Natural killer cell (primary cell): ENCODE data around the gene DOCK1. TPM values are rescaled to one million over a fixed set of nuclear protein-coding genes. Genes with fewer than 3 reads are reported as not detected.

ENCODE experiments used
- ATAC-seq, 3 donors: fragments of 150-1000 bp in 2 of 3; fragments of 200-7000 bp in 1 of 3; cut with Tn5 transposase; 1 replicate in 1 of 3; 2 replicates in 2 of 3; pipeline ENCODE4 v1.10.0; 2021; ENCODE audit warnings: mild to moderate bottlenecking in 2 of 3, moderate library complexity in 2 of 3
- DNase-seq, 2 donors: peaks; one replicate each; pipeline versions ENCODE4 v3.0.0 to v3.0.0-alpha.2; 2013 to 2021; ENCODE audit warnings: mixed read lengths in 1 of 2
- H3K27ac ChIP-seq: one replicate; pipeline ENCODE4 v1.5.1; 2013; ENCODE audit warnings: mild to moderate bottlenecking, low read length
- H3K27me3 ChIP-seq: one replicate; pipeline ENCODE4 v1.6.1; 2013; ENCODE audit warnings: low read length; ENCODE audit not compliant: control insufficient read depth, insufficient read depth
- H3K36me3 ChIP-seq: one replicate; pipeline ENCODE4 v1.6.1; 2013; ENCODE audit warnings: low read length; ENCODE audit not compliant: control insufficient read depth, insufficient read depth
- H3K4me1 ChIP-seq: one replicate; pipeline ENCODE4 v1.6.1; 2013; ENCODE audit warnings: low read length; ENCODE audit not compliant: control insufficient read depth, insufficient read depth
- H3K4me3 ChIP-seq: one replicate; pipeline ENCODE4 v1.5.1; 2013; ENCODE audit warnings: low read length
- H3K9me3 ChIP-seq: one replicate; pipeline ENCODE4 v1.6.1; 2013; ENCODE audit warnings: low read length; ENCODE audit not compliant: control insufficient read depth, insufficient read depth
- H3K27ac Mint-ChIP-seq, 2 donors: one replicate each; pipeline ENCODE4 v1.8.0; 2022; ENCODE audit warnings: mild to moderate bottlenecking in 2 of 2, mixed read lengths in 2 of 2, moderate library complexity in 1 of 2
- H3K27me3 Mint-ChIP-seq, 2 donors: one replicate each; pipeline ENCODE4 v1.8.0; 2022; ENCODE audit warnings: low read depth in 2 of 2, mixed read lengths in 2 of 2
- H3K36me3 Mint-ChIP-seq: one replicate; pipeline ENCODE4 v1.8.0; 2022; ENCODE audit warnings: mixed read lengths
- H3K4me1 Mint-ChIP-seq, 2 donors: one replicate each; pipeline ENCODE4 v1.8.0; 2022; ENCODE audit warnings: mixed read lengths in 2 of 2
- H3K4me3 Mint-ChIP-seq: one replicate; pipeline ENCODE4 v1.8.0; 2022; ENCODE audit warnings: mild to moderate bottlenecking, moderate library complexity, mixed read lengths
- H3K9me3 Mint-ChIP-seq, 2 donors: one replicate each; pipeline ENCODE4 v1.8.0; 2022; ENCODE audit warnings: mixed read lengths in 2 of 2
- WGBS: methylation state at CpG from one replicate; pipeline ENCODE4 v1.1.7; 2013; ENCODE audit warnings: missing lambda C conversion rate; ENCODE audit not compliant: insufficient coverage; 5-methylcytosine and 5-hydroxymethylcytosine counted together
- intact Hi-C: fragments of 100-400 bp; cut with micrococcal nuclease; formaldehyde crosslinking; loops from one replicate; pipeline ENCODE4 v1.14.2; 2022
- total RNA-seq, 4 donors: library from RNA; stranded (reverse); fragments of 120-200 nt in 1 of 4; gene quantifications; one replicate each; pipeline versions ENCODE4 v1.2.3 to v1.2.4, GENCODE V29; 2013 to 2022
- TF ChIP-seq, protein P1 (sequence below): fragments of 200-600 bp; IDR thresholded peaks from one replicate; pipeline ENCODE4 v1.8.0; 2022; ENCODE audit warnings: antibody characterized with exemption

DOCK1 gene
- total RNA-seq, 3 donors from 2014 or later (not counting 1 experiment from before 2014, with no cell fraction given): 0.07 to 0.12 (median 0.08) TPM

DNA sequence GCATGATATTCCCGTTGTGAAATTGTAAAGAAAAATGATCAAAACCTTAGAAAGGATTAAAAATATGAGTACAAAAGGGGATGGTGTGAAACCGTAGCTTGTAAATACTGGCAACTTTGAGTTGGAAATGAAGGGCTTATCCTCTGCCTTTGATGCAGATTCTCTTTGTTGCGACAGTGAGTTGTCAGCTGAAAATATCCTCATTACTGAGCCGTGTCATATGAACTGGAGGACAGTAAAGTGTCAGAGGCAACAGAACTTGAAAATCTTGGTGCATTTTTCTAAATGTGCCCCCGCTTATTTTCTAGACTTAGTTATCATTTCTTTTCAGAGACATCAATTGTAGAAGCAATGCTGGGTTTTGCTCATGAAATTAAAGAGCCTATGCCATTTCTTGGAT is 473.4 kb downstream of the DOCK1 start:
- ATAC-seq: no peak
- intact Hi-C loops: no loop called here

DNA sequence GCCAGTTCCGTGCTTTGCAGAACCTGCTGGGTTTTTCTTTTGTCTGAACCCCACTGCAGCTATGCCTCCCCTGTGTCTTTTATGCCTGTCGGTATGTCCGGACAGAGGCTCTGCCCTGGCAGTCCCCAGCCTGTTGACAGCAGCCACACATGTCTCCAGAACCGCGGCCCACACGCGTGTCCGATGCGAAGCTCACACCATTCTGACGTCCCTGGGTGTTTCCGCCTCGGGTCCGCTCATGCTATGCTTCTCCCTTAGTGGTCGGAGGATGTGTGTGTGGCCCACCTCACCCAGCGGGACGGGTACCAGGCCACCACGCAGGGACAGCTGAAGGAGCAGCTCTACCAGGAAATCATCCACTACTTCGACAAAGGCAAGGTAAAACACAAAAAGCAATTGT is 479.3 kb downstream of the DOCK1 start:
- no peaks in the 10 kb centered on the region for H3K4me1 Mint-ChIP-seq
- Histone ChIP-seq H3K27me3 (no peaks in the 10 kb centered on the region), H3K4me1 (no peaks in the 10 kb centered on the region), H3K9me3 (no peaks in the 10 kb centered on the region), H3K4me3 (no peak overlapping the region), H3K27ac (no peak overlapping the region), H3K36me3 (no peaks in the 10 kb centered on the region)
- H3K36me3 Mint-ChIP-seq: no peaks in the 10 kb centered on the region
- WGBS: 86% methylated on average over 18 of the region's 18 CpGs
- intact Hi-C loops: no loop called here
- H3K27me3 Mint-ChIP-seq: peaks cover 0 to 12% of the 10 kb centered on the region in 2 donors
- no peaks in the 10 kb centered on the region for H3K9me3 Mint-ChIP-seq
- no peak for DNase-seq
- no peak for ATAC-seq
- H3K4me3 Mint-ChIP-seq: no peak overlapping the region
- H3K27ac Mint-ChIP-seq: no peak overlapping the region
- TF ChIP-seq, protein P1, sequence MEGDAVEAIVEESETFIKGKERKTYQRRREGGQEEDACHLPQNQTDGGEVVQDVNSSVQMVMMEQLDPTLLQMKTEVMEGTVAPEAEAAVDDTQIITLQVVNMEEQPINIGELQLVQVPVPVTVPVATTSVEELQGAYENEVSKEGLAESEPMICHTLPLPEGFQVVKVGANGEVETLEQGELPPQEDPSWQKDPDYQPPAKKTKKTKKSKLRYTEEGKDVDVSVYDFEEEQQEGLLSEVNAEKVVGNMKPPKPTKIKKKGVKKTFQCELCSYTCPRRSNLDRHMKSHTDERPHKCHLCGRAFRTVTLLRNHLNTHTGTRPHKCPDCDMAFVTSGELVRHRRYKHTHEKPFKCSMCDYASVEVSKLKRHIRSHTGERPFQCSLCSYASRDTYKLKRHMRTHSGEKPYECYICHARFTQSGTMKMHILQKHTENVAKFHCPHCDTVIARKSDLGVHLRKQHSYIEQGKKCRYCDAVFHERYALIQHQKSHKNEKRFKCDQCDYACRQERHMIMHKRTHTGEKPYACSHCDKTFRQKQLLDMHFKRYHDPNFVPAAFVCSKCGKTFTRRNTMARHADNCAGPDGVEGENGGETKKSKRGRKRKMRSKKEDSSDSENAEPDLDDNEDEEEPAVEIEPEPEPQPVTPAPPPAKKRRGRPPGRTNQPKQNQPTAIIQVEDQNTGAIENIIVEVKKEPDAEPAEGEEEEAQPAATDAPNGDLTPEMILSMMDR: no peak

More for the DNA sequence above, 473.4 kb downstream of the DOCK1 start:
- Histone ChIP-seq H3K4me3 (no peak overlapping the region), H3K9me3 (no peaks in the 10 kb centered on the region), H3K27ac (no peak overlapping the region), H3K4me1 (no peaks in the 10 kb centered on the region), H3K36me3 (no peaks in the 10 kb centered on the region), H3K27me3 (no peaks in the 10 kb centered on the region)
- H3K4me1 Mint-ChIP-seq: no peaks in the 10 kb centered on the region
- H3K4me3 Mint-ChIP-seq: no peak overlapping the region
- H3K36me3 Mint-ChIP-seq: no peaks in the 10 kb centered on the region
- H3K27me3 Mint-ChIP-seq: peaks cover 4 to 17% of the 10 kb centered on the region in 2 donors
- no peak overlapping the region for H3K27ac Mint-ChIP-seq
- TF ChIP-seq, protein P1: no peak
- no peaks in the 10 kb centered on the region for H3K9me3 Mint-ChIP-seq
- WGBS: 94% methylated on average over 4 of the region's 5 CpGs
- no peak for DNase-seq

DNA sequence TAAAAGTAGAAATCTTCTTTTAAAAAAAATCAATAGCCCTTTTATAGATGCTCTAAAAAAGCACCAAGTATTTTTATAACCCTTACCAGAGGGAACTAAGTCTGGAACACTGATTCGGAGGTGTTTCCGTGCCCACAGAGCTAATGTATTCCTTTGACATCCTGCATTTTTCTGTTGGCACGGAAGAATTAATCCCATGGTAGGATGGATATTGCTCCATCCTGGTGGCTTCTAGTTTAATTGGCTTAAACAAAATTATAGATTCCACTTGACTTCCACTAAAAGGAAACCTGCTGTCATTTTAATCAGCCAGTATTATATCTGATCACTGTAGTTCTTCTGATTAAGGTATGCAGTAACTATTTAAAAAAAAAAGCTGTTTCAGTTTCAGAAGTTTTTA is 479.8 kb downstream of the DOCK1 start:
- DNase-seq: no peak
- Mint-ChIP-seq H3K27ac (no peak overlapping the region), H3K4me1 (no peaks in the 10 kb centered on the region), H3K4me3 (no peak overlapping the region), H3K36me3 (no peaks in the 10 kb centered on the region), H3K27me3 (peaks cover 0 to 12% of the 10 kb centered on the region in 2 donors), H3K9me3 (no peaks in the 10 kb centered on the region)
- Histone ChIP-seq H3K9me3 (no peaks in the 10 kb centered on the region), H3K36me3 (no peaks in the 10 kb centered on the region), H3K27ac (no peak overlapping the region), H3K4me3 (no peak overlapping the region), H3K27me3 (no peaks in the 10 kb centered on the region), H3K4me1 (no peaks in the 10 kb centered on the region)
- WGBS: 95% methylated on average over 3 of the region's 3 CpGs
- no peak for ATAC-seq
- TF ChIP-seq, protein P1: no peak
- intact Hi-C loops: no loop called here

DNA sequence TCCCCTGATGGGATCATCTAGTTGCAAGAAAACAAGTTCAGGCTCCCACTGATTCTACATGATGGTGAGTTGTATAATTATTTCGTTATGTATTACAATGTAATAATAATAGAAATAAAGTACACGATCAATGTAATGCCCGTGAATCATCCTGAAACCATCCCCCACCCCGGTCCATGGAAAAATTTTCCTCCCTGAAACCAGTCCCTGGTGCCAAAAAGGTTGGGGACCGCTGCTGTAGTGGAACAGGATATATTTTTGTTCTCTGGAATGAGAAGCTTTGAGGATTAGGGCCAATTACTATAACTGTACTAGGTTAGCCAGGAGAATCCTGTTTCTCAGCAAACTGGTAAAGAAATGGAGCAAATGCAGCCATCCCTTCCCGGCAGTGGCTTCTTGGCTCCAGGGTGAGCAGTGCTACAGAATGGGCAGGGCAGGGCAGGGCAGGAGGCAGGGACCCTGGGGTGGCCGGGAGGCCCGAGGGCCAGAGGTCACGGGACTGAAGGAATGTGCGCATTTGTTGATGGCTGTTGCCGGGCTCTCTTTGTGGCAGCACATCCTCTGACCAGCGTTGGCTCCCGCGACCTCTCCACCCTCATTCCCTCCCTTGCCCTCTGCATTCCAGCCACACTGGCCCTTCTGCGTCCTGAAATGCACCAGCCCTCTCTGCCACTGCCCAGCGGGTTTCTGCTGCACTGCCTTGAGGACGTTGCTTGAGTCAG is 481.5 kb downstream of the DOCK1 start:
- no peaks in the 10 kb centered on the region for H3K36me3 Mint-ChIP-seq
- Histone ChIP-seq H3K4me1 (no peaks in the 10 kb centered on the region), H3K27me3 (no peaks in the 10 kb centered on the region), H3K27ac (no peak overlapping the region), H3K4me3 (no peak overlapping the region), H3K36me3 (no peaks in the 10 kb centered on the region), H3K9me3 (no peaks in the 10 kb centered on the region)
- H3K4me3 Mint-ChIP-seq: no peak overlapping the region
- TF ChIP-seq, protein P1: no peak
- DNase-seq (no peak), ATAC-seq (no peak)
- H3K9me3 Mint-ChIP-seq: no peaks in the 10 kb centered on the region
- no peaks in the 10 kb centered on the region for H3K4me1 Mint-ChIP-seq
- H3K27me3 Mint-ChIP-seq: peaks cover 0 to 12% of the 10 kb centered on the region in 2 donors
- H3K27ac Mint-ChIP-seq: no peak overlapping the region
- 89% methylated on average over 14 of the region's 17 CpGs for WGBS
- intact Hi-C loops: no loop called here
